Measurements from ENCODE around the gene STKLD1. TPM values are rescaled to one million over a fixed set of nuclear protein-coding genes. Genes with fewer than 3 reads are reported as not detected.
"Not testable (repeated sequence)": the region's sequence is repeated elsewhere in the genome, so short reads cannot be mapped to it uniquely, and the experiment has no call there.

The STKLD1 gene
- total RNA-seq, 3 donors from 2014 or later = 0.16 to 0.42 TPM; not detected in 1

DNA sequence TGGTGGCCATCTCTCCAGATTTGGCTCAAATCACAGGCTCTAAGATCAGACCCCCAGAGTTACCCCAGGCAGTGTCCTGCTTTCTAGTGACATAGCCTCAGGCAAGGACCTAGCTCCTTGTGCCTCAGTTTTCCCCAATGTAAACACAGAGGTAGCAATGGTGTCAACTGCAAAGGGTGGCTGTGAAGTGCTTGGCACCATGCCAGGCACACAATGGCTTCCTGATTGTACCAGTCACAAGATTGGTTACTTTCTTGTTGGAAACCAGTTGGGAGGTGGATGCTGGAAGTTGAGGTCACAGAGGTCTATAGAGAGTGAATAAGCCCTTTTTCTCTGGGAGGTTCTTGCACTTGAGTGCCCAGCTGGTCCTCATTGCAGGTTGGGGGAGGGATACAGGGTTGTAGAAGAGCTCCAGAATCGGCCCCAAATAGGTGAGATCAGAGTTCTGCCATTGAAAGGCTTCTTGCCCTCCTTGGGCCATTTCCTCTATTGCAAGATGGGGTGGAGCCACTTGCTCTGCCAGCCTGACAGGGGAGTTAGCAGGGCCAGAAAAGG is 2.3 kb downstream of the STKLD1 start:
- no peak for DNase-seq
- no peak overlapping the region for H3K4me3 Mint-ChIP-seq

DNA sequence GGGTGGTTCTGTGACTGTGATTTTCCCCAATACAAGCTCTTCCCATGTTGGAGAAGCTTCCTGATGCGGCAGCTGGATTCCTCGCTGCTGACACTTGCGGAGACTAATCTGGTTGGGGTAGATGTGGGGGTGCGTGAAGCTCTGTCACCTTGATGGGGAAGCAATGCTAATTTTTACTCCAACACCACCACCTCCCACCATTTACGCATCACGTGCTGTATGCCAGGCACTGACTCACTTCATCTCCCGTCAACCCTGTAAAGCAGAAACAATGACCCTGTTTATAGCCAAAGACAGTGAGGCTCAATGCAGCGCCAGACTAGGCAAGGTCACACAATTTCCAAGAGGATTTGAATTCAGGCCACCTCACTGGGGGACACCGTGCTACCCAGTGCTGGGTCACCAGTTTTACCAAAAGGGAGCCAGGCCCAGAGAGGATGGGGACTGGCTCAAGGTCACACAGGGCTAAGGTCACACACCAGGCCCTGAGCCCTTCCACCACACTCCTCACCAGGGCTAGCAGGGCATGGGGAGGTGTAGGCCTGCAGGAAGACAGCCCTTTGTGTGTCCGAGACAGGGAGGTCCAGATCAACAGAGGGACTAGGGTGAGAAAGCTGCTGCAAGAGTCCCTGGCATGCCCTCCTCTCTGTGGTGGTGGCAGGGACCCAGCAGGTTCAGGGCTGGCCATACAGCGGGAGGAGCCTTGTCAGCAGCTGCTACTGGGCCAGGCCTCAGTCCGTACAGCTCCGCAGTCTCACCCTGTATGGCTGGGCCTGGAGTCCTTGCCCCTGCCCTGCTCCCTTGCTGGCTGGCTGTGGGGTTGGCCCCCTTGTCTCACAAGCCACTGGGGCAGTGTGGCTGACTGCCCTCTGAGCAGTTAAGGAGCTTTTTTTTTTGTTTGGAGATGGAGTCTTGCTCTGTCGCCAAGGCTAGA is 3.3 kb downstream of the STKLD1 start:
- ATAC-seq = no peak
- peaks cover 7% of the 10 kb centered on the region for H3K4me1 Mint-ChIP-seq (ENCODE audit: low read depth)
- no peak overlapping the region for H3K4me3 Mint-ChIP-seq
- H3K9me3 Mint-ChIP-seq = no peaks in the 10 kb centered on the region
- no peaks in the 10 kb centered on the region for H3K27me3 Mint-ChIP-seq (ENCODE audit: low read depth)
- no peak for DNase-seq
- H3K36me3 Mint-ChIP-seq (ENCODE audit: insufficient read depth) = peaks cover 5% of the 10 kb centered on the region

More for the DNA sequence above, 2.3 kb downstream of the STKLD1 start:
- peaks cover 5% of the 10 kb centered on the region for H3K36me3 Mint-ChIP-seq (ENCODE audit: insufficient read depth)
- ATAC-seq = no peak
- H3K9me3 Mint-ChIP-seq = no peaks in the 10 kb centered on the region
- peaks cover 12% of the 10 kb centered on the region for H3K4me1 Mint-ChIP-seq (ENCODE audit: low read depth)
- H3K27me3 Mint-ChIP-seq (ENCODE audit: low read depth) = no peaks in the 10 kb centered on the region

DNA sequence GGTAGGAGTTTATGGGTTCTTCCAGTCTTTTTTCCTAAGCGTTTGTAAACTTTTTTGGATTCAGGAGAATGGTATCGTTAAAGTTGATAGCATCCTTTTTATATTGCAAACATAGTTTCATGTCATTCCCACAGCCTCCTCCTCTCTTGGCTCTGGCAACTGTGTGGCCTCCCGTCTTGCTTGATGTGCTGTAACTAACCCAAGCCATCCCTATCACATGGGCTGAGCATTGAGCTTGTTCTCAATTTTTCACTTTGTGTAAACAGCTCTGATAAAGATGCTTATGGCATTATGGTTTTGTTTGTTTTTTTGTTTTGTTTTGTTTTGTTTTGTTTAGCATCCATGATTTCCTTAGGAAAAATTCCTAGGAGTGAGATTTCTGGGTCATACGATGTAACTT is 4.6 kb downstream of the STKLD1 start:
- no peaks in the 10 kb centered on the region for H3K36me3 Mint-ChIP-seq (ENCODE audit: insufficient read depth)
- no peak overlapping the region for H3K4me3 Mint-ChIP-seq
- H3K27me3 Mint-ChIP-seq (ENCODE audit: low read depth) = no peaks in the 10 kb centered on the region
- H3K9me3 Mint-ChIP-seq = no peaks in the 10 kb centered on the region
- peaks cover 4% of the 10 kb centered on the region for H3K4me1 Mint-ChIP-seq (ENCODE audit: low read depth)
- DNase-seq = no peak
- ATAC-seq = no peak

DNA sequence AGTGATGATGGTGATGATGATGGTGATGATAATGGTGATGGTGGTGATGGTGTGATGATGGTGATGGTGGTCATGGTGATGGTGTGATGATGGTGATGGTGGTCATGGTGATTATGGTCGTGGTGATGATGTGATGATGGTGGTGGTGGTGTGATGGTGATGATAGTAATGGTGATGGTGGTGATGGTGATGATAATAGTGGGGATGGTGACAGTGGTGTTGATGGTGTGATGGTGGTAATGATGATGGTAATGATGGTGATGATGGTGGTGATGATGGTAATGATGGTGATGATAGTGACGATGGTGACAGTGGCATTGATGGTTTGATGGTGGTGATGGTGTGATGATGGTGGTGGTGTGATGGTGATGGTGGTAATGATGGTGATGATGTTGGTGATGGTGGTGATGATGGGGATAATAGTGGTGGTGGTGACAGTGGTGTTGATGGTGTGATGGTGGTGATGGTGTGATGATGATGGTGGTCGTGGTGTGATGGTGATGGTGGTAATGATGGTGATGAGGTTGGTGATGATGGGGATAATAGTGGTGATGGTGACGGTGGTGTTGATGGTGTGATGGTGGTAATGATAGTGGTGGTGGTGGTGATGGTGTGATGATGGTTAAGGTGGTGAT is 6.5 kb downstream of the STKLD1 start:
- no peak for ATAC-seq
- Mint-ChIP-seq H3K27me3 (ENCODE audit: low read depth) (no peaks in the 10 kb centered on the region), H3K9me3 (no peaks in the 10 kb centered on the region), H3K4me3 (no peak overlapping the region), H3K36me3 (ENCODE audit: insufficient read depth) (no peaks in the 10 kb centered on the region), H3K4me1 (ENCODE audit: low read depth) (no peaks in the 10 kb centered on the region)
- no peak for DNase-seq

DNA sequence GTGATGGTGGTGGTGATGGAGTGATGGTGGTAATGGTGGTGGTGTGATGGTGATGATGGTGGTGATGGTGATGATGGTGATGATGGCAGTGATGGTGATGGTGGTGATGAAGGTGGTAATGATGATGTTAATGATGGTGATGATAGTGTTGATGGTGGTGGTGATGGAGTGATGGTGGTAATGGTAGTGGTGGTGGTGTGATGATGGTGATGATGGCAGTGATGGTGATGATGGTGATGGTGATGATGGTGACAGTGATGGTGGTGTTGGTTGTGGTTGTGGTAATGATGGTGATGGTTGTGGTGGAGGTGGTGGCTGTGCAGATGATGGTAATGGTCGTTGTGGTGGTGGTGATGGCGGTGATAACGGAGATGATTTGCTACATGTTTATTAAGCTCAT is 7.3 kb downstream of the STKLD1 start:
- no peaks in the 10 kb centered on the region for H3K4me1 Mint-ChIP-seq (ENCODE audit: low read depth)
- no peaks in the 10 kb centered on the region for H3K36me3 Mint-ChIP-seq (ENCODE audit: insufficient read depth)
- no peaks in the 10 kb centered on the region for H3K27me3 Mint-ChIP-seq (ENCODE audit: low read depth)
- no peak overlapping the region for H3K4me3 Mint-ChIP-seq
- H3K9me3 Mint-ChIP-seq = no peaks in the 10 kb centered on the region
- DNase-seq (no peak), ATAC-seq (no peak)

DNA sequence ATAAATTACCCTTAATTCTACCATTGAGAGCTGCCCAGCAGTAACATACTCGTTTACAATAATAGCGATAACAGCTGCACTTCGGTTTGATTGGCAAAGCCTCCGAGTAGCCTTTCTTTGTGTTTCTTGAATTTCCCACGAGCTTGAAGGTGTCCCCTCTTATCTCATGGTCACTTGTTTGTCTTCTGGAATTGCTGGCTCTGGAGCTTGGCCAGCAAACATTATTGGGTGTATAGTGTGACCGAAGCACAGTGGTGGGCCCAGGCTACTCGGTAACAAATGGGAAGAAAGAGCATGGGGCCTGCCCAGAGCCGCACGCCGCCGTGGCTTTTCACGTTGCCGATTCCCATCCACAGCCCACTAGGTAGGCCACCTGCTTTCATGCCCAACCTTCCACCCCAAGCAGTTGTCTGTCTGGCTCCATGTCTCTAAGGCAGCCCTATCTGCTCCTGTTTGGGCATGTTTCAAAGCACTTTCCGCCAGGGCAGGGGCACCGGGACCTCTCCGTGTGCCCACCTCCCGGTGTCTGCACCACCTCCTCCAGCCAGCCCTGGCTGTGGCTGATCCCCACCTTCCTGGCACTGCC is 8.7 kb downstream of the STKLD1 start:
- no peak for ATAC-seq
- Mint-ChIP-seq H3K4me1 (ENCODE audit: low read depth) (no peaks in the 10 kb centered on the region), H3K4me3 (no peak overlapping the region), H3K9me3 (no peaks in the 10 kb centered on the region), H3K27me3 (ENCODE audit: low read depth) (peaks cover 2% of the 10 kb centered on the region), H3K36me3 (ENCODE audit: insufficient read depth) (no peaks in the 10 kb centered on the region)
- no peak for DNase-seq

DNA sequence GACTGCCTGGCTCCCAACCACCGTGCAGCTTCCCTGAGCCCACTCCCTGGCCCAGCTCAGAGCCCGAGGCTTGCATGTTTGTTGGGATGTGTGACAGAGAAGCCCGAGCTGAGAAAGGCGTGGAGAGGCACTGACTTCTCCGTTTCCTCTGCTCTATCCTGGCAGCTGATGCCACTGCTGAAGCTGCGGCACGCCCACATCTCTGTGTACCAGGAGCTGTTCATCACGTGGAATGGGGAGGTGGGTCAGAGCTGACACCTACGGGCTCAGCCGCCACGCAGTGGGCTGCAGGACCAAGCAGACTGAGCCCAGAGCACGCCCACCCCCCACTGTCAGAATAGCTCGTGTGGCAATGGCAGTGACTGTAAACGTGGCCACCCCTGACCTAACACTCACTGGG is 9.3 kb downstream of the STKLD1 start:
- Mint-ChIP-seq H3K36me3 (ENCODE audit: insufficient read depth) (no peaks in the 10 kb centered on the region), H3K4me3 (no peak overlapping the region), H3K27me3 (ENCODE audit: low read depth) (peaks cover 2% of the 10 kb centered on the region), H3K9me3 (no peaks in the 10 kb centered on the region), H3K4me1 (ENCODE audit: low read depth) (no peaks in the 10 kb centered on the region)
- no peak for DNase-seq
- no peak for ATAC-seq

DNA sequence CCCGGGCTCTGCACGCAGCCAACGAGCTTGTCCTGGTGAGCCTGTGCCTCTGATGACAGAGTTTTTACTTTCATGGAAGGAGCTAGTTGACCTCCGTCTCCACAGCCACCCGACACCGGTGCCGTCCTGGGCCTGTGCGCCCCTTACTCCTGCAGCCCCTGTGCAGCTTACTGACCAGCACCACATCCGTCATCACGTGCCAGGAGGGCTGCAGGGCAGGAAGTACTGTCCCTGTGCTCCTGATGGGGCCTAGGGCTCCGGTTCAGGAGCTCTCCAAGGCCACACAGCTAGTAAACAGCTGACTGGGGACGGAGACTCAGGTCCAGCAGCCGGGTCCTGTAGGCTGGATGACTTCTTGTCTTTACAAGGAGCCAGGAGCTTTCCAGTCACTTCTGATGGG is 10.2 kb downstream of the STKLD1 start:
- H3K36me3 Mint-ChIP-seq (ENCODE audit: insufficient read depth) = no peaks in the 10 kb centered on the region
- no peak overlapping the region for H3K4me3 Mint-ChIP-seq
- ATAC-seq (no peak), DNase-seq (no peak)
- H3K27me3 Mint-ChIP-seq (ENCODE audit: low read depth) = peaks cover 2% of the 10 kb centered on the region
- H3K9me3 Mint-ChIP-seq = no peaks in the 10 kb centered on the region
- no peaks in the 10 kb centered on the region for H3K4me1 Mint-ChIP-seq (ENCODE audit: low read depth)

DNA sequence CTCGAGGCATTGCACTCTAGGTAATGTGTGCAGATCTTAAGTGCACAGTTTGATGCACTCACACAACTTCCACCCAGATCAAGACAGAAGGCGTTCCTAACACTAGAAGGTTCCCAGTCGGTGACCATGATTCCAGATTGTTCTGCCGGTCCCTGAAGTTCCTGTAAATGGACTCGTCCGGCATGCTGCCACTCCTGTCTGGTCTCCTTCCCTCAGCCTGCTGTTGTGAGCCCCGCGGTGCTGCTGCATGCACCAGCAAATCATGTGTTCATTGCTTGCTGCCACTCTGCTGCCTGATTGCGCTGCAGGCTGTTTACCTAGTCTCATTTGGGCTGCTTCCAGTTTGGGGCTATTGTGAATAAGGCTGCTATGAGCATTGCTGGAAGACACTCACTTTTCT is 11.5 kb downstream of the STKLD1 start:
- no peaks in the 10 kb centered on the region for H3K36me3 Mint-ChIP-seq (ENCODE audit: insufficient read depth)
- DNase-seq = no peak
- H3K4me1 Mint-ChIP-seq (ENCODE audit: low read depth) = no peaks in the 10 kb centered on the region
- no peak for ATAC-seq
- peaks cover 2% of the 10 kb centered on the region for H3K27me3 Mint-ChIP-seq (ENCODE audit: low read depth)
- H3K4me3 Mint-ChIP-seq = no peak overlapping the region
- H3K9me3 Mint-ChIP-seq = no peaks in the 10 kb centered on the region

DNA sequence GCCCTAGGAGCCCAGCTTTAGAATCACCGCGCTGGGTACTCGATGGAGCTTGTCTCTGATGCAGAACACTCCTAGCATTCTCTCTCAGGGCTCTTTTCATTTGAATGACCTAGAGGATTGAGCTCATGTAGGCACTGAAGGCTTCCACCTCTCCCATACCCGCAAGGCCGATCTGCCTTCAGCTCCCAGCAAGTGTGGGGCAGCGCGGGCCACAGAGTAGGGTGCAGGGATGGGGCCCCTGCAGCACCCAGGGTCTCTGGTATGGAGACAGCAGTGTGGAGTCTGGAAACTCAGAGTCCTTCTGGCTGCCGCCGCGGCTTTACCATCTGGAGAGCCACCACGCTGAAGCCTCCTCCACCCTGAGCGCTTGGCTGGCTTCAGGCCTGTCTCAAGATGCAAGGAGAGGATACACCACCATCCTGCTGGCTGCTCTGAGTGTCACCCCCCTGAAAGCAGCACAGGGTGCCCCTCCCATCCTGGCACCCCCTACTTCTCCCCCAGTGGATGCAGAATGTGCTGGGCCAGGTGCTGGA is 12.9 kb downstream of the STKLD1 start:
- H3K4me1 Mint-ChIP-seq (ENCODE audit: low read depth) = no peaks in the 10 kb centered on the region
- DNase-seq (no peak), ATAC-seq (no peak)
- H3K36me3 Mint-ChIP-seq (ENCODE audit: insufficient read depth) = no peaks in the 10 kb centered on the region
- peaks cover 2% of the 10 kb centered on the region for H3K27me3 Mint-ChIP-seq (ENCODE audit: low read depth)
- no peaks in the 10 kb centered on the region for H3K9me3 Mint-ChIP-seq
- H3K4me3 Mint-ChIP-seq = no peak overlapping the region

DNA sequence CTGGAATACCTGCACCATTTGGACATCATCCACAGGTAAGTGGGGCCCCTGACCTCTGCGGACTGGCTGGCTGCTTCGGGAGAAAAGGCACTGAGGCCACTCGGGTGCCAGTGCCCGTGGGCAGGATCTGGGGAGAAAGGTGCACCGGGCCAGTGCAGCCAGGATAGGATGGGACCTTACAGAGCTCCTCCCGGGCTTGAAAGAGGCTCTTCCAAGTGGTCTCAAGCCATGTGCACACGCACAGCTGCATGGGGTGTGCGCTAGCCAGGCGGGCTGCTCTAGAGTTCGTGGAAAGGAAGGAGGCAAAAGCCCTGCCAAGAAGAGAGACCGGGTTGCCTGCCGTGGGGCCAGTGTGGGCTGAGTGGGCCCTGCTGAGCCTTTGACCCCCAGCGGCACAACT is 13.4 kb downstream of the STKLD1 start:
- no peaks in the 10 kb centered on the region for H3K9me3 Mint-ChIP-seq
- no peak for ATAC-seq
- peaks cover 5% of the 10 kb centered on the region for H3K27me3 Mint-ChIP-seq (ENCODE audit: low read depth)
- H3K4me3 Mint-ChIP-seq = no peak overlapping the region
- no peaks in the 10 kb centered on the region for H3K36me3 Mint-ChIP-seq (ENCODE audit: insufficient read depth)
- no peak for DNase-seq
- no peaks in the 10 kb centered on the region for H3K4me1 Mint-ChIP-seq (ENCODE audit: low read depth)

DNA sequence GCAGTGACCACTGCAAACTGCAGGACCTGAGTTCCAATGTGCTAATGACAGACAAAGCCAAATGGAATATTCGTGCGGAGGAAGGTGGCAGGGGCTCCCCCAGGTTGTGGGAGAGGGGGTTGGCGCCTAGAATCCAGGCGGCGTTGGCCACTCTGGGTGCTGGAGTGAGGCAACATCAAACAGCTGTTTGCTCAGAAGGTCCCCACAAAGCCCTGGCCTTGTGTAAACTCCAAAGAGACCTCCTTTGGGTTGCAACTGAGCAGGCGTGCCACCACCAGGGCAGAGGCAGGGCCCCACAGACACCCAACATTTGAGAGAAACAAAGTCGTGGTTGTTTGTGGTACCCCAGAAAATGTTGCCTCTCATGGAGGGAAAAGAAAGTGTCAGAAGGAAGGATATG is 14.5 kb downstream of the STKLD1 start:
- H3K36me3 Mint-ChIP-seq (ENCODE audit: insufficient read depth) = no peaks in the 10 kb centered on the region
- peaks cover 7% of the 10 kb centered on the region for H3K27me3 Mint-ChIP-seq (ENCODE audit: low read depth)
- H3K4me3 Mint-ChIP-seq = no peak overlapping the region
- no peaks in the 10 kb centered on the region for H3K9me3 Mint-ChIP-seq
- ATAC-seq (no peak), DNase-seq (no peak)
- no peaks in the 10 kb centered on the region for H3K4me1 Mint-ChIP-seq (ENCODE audit: low read depth)

DNA sequence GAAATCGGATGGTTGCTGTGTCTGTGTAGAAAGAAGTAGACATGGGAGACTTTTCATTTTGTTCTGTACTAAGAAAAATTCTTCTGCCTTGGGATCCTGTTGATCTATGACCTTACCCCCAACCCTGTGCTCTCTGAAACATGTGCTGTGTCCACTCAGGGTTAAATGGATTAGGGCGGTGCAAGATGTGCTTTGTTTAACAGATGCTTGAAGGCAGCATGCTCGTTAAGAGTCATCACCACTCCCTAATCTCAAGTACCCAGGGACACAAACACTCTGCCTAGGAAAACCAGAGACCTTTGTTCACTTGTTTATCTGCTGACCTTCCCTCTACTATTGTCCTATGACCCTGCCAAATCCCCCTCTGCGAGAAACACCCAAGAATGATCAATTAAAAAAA is 15.3 kb downstream of the STKLD1 start:
- not testable (repeated sequence) for H3K27me3 Mint-ChIP-seq (ENCODE audit: low read depth); H3K4me1 Mint-ChIP-seq (ENCODE audit: low read depth); H3K36me3 Mint-ChIP-seq (ENCODE audit: insufficient read depth); DNase-seq; H3K4me3 Mint-ChIP-seq; ATAC-seq; H3K9me3 Mint-ChIP-seq

DNA sequence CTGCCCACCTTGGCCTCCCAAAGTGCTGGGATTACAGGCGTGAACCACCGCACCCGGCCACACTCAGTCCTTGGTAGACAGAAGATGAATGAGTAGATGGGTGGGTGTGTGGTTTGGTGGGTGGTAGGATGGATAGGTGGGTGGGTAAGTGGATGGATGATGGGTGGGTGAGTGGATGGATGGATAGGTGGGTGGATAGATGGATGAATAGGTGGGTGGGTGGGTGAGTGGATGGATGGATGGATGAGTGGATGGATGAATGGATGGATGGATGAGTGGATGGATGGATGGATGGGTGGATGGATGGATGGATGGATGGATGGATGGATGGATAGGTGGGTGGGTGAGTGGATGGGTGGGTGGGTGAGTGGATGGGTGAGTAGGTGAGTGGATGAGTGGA is 16.1 kb downstream of the STKLD1 start:
- H3K36me3 Mint-ChIP-seq (ENCODE audit: insufficient read depth); H3K4me1 Mint-ChIP-seq (ENCODE audit: low read depth); H3K27me3 Mint-ChIP-seq (ENCODE audit: low read depth); H3K9me3 Mint-ChIP-seq; ATAC-seq; H3K4me3 Mint-ChIP-seq; DNase-seq: not testable (repeated sequence)

Data from activated T-cell treated with anti-CD3 and anti-CD28 coated beads, Interleukin-2, amount 50 U/mL, for 4 hours (primary cell).